OCI-LY1 (cell line): ENCODE results near the gene LINGO3.
"Not testable (repeated sequence)": the region's sequence is repeated elsewhere in the genome, so short reads cannot be mapped to it uniquely, and the experiment has no call there.

Experiments
- H2AFZ ChIP-seq: fragments of 200-600 bp; sonication (generic), shearing (Covaris generic); 2 replicates; pipeline ENCODE4 v1.6.0; 2014; ENCODE audit warnings: antibody characterized with exemption, mild to moderate bottlenecking, low read length
- H3F3A ChIP-seq: fragments of 200-600 bp; sonication (generic), shearing (Covaris generic); 2 replicates; pipeline ENCODE4 v1.6.0; 2014; ENCODE audit warnings: mild to moderate bottlenecking, antibody characterized with exemption, low read length, moderate library complexity; ENCODE audit not compliant: insufficient read depth
- H3K27ac ChIP-seq: fragments of 200-600 bp; sonication (generic); 2 replicates; pipeline ENCODE4 v1.5.1; 2014; ENCODE audit warnings: low read length, mixed run types, mild to moderate bottlenecking, low read depth; ENCODE audit not compliant: poor library complexity, severe bottlenecking
- H3K27me3 ChIP-seq: fragments of 200-600 bp; sonication (generic); 2 replicates; pipeline ENCODE4 v1.6.0; 2014; ENCODE audit warnings: antibody characterized with exemption, mild to moderate bottlenecking, low read length, moderate library complexity; ENCODE audit not compliant: insufficient read depth
- H3K36me3 ChIP-seq: fragments of 200-600 bp; sonication (generic); 2 replicates; pipeline ENCODE4 v1.6.1; 2014; ENCODE audit warnings: mild to moderate bottlenecking, antibody characterized with exemption, low read length, moderate library complexity, mixed read lengths; ENCODE audit not compliant: insufficient read depth
- H3K4me1 ChIP-seq: fragments of 200-600 bp; sonication (generic); 2 replicates; pipeline ENCODE4 v1.5.1; 2014; ENCODE audit warnings: mild to moderate bottlenecking, low read length, moderate library complexity; ENCODE audit not compliant: insufficient read depth, severe bottlenecking
- H3K4me2 ChIP-seq: fragments of 200-600 bp; sonication (generic), shearing (Covaris generic); 2 replicates; pipeline ENCODE4 v1.6.1; 2014; ENCODE audit warnings: low read length
- H3K4me3 ChIP-seq: fragments of 200-600 bp; sonication (generic); 2 replicates; pipeline ENCODE4 v1.5.1; 2014; ENCODE audit warnings: low read length, low read depth, mild to moderate bottlenecking, mixed read lengths; ENCODE audit not compliant: poor library complexity, severe bottlenecking
- H3K79me2 ChIP-seq: fragments of 200-600 bp; shearing (Covaris generic); 2 replicates; pipeline ENCODE4 v1.6.1; 2016; ENCODE audit warnings: mixed run types, low read length, mixed read lengths; ENCODE audit not compliant: insufficient read depth
- H3K9ac ChIP-seq: fragments of 200-600 bp; sonication (generic), shearing (Covaris generic); 2 replicates; pipeline ENCODE4 v1.6.1; 2014; ENCODE audit warnings: mild to moderate bottlenecking, low read length, mixed read lengths
- H3K9me2 ChIP-seq: fragments of 200-600 bp; sonication (generic), shearing (Covaris generic); 2 replicates; pipeline ENCODE4 v1.6.1; 2014; ENCODE audit warnings: low read depth, mild to moderate bottlenecking, low read length, mixed read lengths
- H3K9me3 ChIP-seq: fragments of 200-600 bp; shearing (Covaris generic); 2 replicates; pipeline ENCODE4 v1.6.1; 2014; ENCODE audit warnings: low read length, mixed read lengths
- H4K20me1 ChIP-seq: fragments of 200-600 bp; sonication (generic), shearing (Covaris generic); 2 replicates; pipeline ENCODE4 v1.6.0; 2016; ENCODE audit warnings: mild to moderate bottlenecking, low read length; ENCODE audit not compliant: insufficient read depth
- CTCF ChIP-seq: fragments of 200-600 bp; sonication (generic), shearing (Covaris generic); IDR thresholded peaks from 2 replicates; pipeline ENCODE4 v1.5.1; 2017; ENCODE audit warnings: mild to moderate bottlenecking, antibody characterized with exemption, low read length, moderate library complexity, mixed read lengths
- EZH2 ChIP-seq: fragments of 200-600 bp; sonication (generic), shearing (Covaris generic); IDR thresholded peaks from 2 replicates; pipeline ENCODE4 v1.8.0; 2017; ENCODE audit warnings: borderline replicate concordance, mixed run types, mild to moderate bottlenecking, antibody characterized with exemption, low read length, moderate library complexity, mixed read lengths

Gene LINGO3

GRCh38 chr19:2282062-2282861 is 25.7 kb downstream of the LINGO3 start, which contains the start of gene PEAK3:
PEAK3 (minus strand) TSS chr19:2282175; CDS start chr19:2280931, 1,244 bp downstream.
- no peak within 1 kb of the TSS for H3K4me3 ChIP-seq
- no peaks in the 10 kb centered on the region for H3K9me2 ChIP-seq
- peaks cover 9% of the 10 kb centered on the region for H3K27me3 ChIP-seq
- no peaks in the 10 kb centered on the region for H3K79me2 ChIP-seq
- H3K27ac ChIP-seq = no peak within 1 kb of the TSS
- no peaks in the 10 kb centered on the region for H4K20me1 ChIP-seq
- no peak within 1 kb of the TSS for H3K9ac ChIP-seq
- no peaks in the 10 kb centered on the region for H3K36me3 ChIP-seq
- H3K4me2 ChIP-seq = no peak within 1 kb of the TSS
- no peaks in the 10 kb centered on the region for H3K4me1 ChIP-seq
- TF ChIP-seq EZH2 = no peak
- no peak for TF ChIP-seq CTCF
- H2AFZ ChIP-seq = no peak within 1 kb of the TSS
- no peaks in the 10 kb centered on the region for H3F3A ChIP-seq
- no peaks in the 10 kb centered on the region for H3K9me3 ChIP-seq

GRCh38 chr19:2281265-2282061 is 26.5 kb downstream of the LINGO3 start:
- not testable (repeated sequence) for H3K9me3 ChIP-seq, H4K20me1 ChIP-seq, H3K9me2 ChIP-seq, H3F3A ChIP-seq, H3K27me3 ChIP-seq, H3K79me2 ChIP-seq, H3K9ac ChIP-seq, H3K4me2 ChIP-seq, H3K4me3 ChIP-seq, H2AFZ ChIP-seq, H3K4me1 ChIP-seq, H3K36me3 ChIP-seq, H3K27ac ChIP-seq

GRCh38 chr19:2280633-2281264 is 27.2 kb downstream of the LINGO3 start:
- Histone ChIP-seq H4K20me1 (no peaks in the 10 kb centered on the region), H3F3A (no peaks in the 10 kb centered on the region), H3K4me1 (no peaks in the 10 kb centered on the region), H3K27ac (no peak overlapping the region), H3K4me2 (no peak overlapping the region), H3K4me3 (no peak overlapping the region), H3K36me3 (peaks cover 12% of the 10 kb centered on the region; the same call in 1 of the 2 replicates), H3K9me2 (no peaks in the 10 kb centered on the region), H2AFZ (no peak overlapping the region), H3K9me3 (no peaks in the 10 kb centered on the region), H3K9ac (no peak overlapping the region), H3K27me3 (peaks cover 9% of the 10 kb centered on the region), H3K79me2 (no peaks in the 10 kb centered on the region)
- no peak for TF ChIP-seq CTCF
- TF ChIP-seq EZH2 = no peak
